IPS-NIHi11 (cell line): Measurements from ENCODE around the gene UGT1A8.
A peak's percentile ranks its signal among the peaks of the same experiment; 100 is the strongest.
"Not testable (repeated sequence)": the region's sequence is repeated elsewhere in the genome, so short reads cannot be mapped to it uniquely, and the experiment has no call there.

Experiments used
- DNase-seq: peaks from one replicate; pipeline ENCODE4 v3.0.0; 2012; ENCODE audit warnings: mixed read lengths, low spot score

The UGT1A8 gene

GRCh38 chr2:233686928-233687327 is 69.5 kb downstream of the UGT1A8 start:
- DNase-seq = no peak

- DNase-seq = no peak
Measured at GRCh38 chr2:233688341-233688740, 70.9 kb downstream of the UGT1A8 start.

DNA sequence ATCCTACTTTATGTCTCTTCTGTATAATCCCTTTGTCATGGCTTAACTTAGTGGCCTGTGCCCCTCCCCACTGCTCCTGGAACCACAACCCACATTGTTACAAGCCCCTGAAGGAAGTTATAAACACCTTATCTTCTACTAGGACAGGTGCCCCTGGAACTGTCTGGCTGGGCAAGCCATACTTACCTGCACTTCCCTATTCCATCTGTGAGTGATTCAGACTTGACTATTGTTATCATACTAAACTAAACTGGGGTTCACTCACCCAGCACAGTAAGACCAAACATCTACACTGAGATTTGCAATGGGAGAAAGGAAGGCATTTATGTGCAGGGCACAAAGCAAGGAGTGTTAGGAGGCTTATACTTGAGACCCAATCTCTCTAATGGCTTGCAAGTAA is 71.6 kb downstream of the UGT1A8 start:
- no peak for DNase-seq

- DNase-seq = no peak
Measured at GRCh38 chr2:233689501-233689900, 72.1 kb downstream of the UGT1A8 start.

DNA sequence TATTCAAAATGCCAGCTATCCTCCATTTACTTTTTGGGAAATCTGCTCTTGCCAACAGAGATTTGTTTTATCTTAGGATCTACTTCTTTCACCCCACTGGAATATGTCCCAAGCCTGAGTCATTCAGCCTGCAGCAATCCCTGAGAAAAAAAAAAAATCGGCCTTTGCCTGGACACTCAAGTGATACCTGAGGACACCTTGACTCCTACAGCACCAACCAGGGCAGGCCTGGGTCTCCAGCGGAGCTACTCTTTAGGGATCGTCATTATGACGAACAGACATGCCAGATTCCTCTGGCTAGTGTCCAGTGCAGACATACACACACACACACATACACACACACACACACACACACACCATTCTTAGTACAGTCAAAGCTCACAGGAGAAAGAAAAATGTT is 73.0 kb downstream of the UGT1A8 start:
- no peak for DNase-seq

- no peak for DNase-seq
Measured at GRCh38 chr2:233691443-233692433, 74.3 kb downstream of the UGT1A8 start.

- DNase-seq = no peak
Measured at GRCh38 chr2:233692648-233693047, 75.2 kb downstream of the UGT1A8 start, which contains the start of gene UGT1A6. TSS of gene UGT1A6 (plus strand) at chr2:233692890. CDS start at chr2:233693005, 115 bp downstream.

- DNase-seq = no peak
Measured at GRCh38 chr2:233693963-233694362, 76.5 kb downstream of the UGT1A8 start.

- DNase-seq = no peak
Measured at GRCh38 chr2:233698740-233699139, 81.3 kb downstream of the UGT1A8 start.

GRCh38 chr2:233699424-233700027 is 82.1 kb downstream of the UGT1A8 start:
- DNase-seq = no peak

DNA sequence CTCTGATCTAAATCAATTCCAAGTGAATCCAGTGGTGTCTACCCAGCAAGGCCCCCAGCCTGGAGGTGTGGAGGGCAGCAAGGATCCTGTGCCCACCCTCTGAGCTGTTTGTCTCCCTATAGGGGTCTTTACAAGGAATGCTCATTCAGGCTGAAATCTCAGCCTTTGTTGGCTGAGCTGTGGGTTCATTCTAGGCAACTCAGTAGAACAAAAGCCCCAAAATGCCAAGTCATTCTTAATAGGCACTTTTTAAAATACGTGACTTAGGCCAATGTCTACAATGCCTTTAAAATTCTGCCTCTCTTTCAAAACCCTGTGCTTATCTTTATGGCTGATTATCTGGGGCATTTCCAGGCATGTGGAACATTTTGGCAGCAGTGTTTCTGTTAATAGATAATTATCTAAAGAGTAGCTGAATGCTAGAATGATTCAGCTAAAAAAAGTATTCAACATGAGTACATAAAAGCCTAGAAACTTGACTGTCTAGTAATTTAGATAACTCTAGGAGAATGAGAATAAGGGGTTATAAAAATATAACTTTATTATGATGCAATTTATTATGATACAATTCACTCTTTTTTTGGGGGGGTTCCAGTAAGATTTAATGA is 82.7 kb downstream of the UGT1A8 start:
- no peak for DNase-seq

DNA sequence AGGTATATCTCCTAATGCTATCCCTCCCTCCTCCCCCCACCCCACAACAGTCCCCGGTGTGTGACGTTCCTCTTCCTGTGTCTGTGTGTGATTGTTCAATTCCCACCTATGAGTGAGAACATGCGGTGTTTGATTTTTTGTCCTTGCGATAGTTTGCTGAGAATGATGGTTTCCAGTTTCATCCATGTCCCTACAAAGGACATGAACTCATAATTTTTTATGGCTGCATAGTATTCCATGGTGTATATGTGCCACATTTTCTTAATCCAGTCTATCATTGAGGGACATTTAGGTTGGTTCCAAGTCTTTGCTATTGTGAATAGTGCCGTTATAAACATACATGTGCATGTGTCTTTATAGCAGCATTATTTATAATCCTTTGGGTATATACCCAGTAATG is 83.4 kb downstream of the UGT1A8 start:
- not testable (repeated sequence) for DNase-seq

GRCh38 chr2:233702238-233702637 is 84.8 kb downstream of the UGT1A8 start:
- DNase-seq = no peak

DNA sequence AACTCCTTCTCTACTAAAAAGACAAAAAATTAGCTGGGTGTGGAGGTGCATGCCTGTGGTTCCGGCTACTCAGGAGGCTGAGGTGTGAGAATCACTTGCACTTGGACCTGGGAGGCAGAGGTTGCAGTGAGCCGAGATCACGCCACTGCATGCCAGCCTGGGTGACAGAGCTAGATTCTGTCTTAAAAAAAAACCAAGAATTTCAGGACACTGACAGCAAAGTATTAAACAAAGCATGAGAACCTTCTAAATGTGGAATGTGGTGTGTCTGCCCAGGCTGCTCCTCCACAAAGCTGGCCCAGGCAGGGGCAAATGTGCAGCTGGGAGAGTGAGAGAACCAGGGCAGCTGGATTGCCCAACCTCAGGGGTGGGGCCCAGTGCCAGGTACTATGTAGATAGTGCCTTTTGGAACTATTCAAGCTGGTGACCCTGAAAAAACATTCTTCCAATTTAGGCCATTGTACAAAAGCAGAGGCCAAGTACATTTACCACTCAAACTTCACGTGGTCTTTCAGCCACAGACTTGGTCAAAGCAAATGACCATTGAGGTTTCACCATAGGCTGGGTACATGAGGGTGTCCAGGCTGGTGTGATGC is 88.6 kb downstream of the UGT1A8 start:
- no peak for DNase-seq

DNA sequence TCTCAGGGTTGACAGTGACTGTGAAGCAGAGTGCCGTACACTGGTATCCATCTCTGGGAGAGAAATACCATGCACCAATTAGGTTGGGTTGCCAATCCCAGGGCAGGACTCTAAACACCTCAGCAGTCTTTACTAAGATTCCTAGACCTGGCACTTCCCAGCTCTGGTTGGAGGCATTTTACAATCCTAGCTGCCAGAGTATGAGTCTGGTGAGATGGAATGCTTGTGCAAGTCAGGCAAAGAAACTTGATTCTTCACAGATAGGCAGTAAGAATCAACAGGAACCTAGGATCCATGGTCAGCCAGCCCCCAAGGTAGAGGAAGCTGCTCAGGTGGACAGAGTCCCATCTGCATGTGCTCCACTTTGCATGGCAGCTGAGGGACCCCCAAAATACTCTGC is 89.3 kb downstream of the UGT1A8 start:
- no peak for DNase-seq

DNA sequence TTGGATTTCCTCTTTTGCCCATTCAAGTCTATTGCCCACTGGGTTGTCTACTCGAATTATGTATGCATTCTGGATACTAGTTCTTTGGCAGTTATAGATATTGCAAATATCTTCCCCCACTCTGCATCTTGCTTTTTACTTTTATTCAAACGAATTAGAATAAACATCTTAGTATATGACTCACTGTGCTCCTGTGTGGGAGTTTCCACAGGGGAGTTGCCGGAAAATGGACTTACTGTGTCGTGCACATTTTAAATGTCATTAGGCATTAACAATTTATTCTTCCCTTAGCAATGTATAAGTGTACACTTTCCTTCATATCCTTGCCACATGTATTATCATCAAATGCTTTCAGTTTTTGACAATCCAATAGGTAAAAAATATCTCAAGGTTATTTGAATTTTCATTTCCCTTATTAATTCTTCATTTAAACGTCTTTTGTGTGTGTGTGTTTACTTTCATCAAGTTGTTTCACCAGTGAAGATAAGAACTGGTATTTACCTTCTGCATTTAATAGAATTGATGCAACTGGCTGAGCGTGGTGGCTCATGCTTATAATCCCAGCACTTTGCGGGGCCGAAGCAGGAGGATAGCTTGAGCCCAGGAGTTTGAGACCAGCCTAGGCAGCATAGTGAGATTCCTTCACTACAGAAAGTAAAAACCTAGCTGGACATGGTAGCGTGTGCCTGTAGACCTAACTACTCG is 90.7 kb downstream of the UGT1A8 start:
- DNase-seq = no peak

GRCh38 chr2:233708942-233709341 is 91.5 kb downstream of the UGT1A8 start:
- no peak for DNase-seq

DNA sequence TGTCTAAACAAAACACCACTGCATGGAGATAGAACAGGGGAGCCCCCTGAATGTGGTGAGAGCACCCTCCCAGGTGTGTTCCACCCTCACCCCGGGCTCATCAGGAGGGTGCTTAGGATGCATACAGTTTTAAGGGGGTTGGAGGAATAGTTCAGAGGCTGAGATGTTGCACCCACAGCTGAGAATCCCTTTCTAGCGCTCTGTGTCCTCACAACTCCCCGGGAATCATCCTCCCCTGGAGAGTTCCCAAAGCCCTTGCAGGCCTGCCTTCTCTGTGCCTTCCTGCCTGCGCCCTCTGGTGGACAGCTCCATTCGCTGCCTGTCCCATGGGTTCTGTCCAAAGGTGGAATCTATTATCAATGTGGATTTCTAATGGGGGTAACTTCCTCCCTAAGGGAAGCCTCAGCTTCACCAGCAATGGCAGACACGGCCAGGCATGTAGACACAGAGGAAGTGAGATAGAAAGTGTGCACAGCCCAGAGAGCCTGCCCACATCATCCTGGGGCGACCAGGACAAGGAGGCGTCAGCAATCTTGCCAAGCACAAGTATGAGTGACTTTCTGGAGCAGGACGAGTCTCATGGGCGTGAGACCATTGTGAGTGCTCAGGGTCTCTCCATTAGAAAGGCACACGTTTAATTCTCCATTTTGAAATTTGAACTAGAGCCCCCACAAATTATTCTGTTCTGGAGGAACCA is 94.0 kb downstream of the UGT1A8 start:
- DNase-seq = peak; percentile 80

GRCh38 chr2:233712611-233713261 is 95.3 kb downstream of the UGT1A8 start, which contains the start of gene UGT1A5:
TSS of gene UGT1A5 (plus strand) at chr2:233712907. CDS start at chr2:233712992, 85 bp downstream.
- DNase-seq = no peak

GRCh38 chr2:233713262-233713615 is 95.8 kb downstream of the UGT1A8 start:
- DNase-seq = no peak

GRCh38 chr2:233714121-233714520 is 96.7 kb downstream of the UGT1A8 start:
- no peak for DNase-seq
